ENCODE results near the gene KCNS1.

KCNS1 gene

GRCh38 chr20:45114465-45115385 is 13.8 kb upstream of the KCNS1 start, which contains the start of gene WFDC5:
Gene WFDC5 (minus strand): TSS chr20:45115174. CDS start chr20:45115083, 91 bp downstream.
- TF ChIP-seq GATA2 (IDR thresholded peaks at IDR 0.05; ENCODE audit: low read depth, low read length), result no peak
- no peak for TF ChIP-seq GATA3 (IDR thresholded peaks at IDR 0.05; ENCODE audit: low read depth, low read length)

DNA sequence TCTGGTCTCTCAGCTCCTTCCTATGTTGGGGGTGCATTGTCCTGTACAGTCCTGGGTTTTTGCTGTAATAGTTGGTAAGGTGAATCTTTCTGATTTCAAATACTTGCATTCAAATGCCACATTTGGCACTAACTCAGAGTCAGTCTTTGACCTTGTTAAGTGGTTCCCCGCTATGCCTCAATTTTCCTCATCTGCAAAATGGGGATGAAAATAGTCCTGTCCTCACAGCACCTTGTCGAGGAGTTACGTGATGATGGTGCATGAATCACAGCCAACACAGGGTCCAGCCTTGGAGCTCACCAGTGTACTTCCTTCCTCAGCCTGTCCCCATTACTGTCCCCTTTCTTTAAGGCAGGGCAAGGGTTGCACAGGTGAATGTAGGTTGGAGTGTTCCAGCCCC is 12.9 kb upstream of the KCNS1 start:
- no peak for TF ChIP-seq GATA2 (IDR thresholded peaks at IDR 0.05; ENCODE audit: low read depth, low read length)
- no peak for TF ChIP-seq GATA3 (IDR thresholded peaks at IDR 0.05; ENCODE audit: low read depth, low read length)

DNA sequence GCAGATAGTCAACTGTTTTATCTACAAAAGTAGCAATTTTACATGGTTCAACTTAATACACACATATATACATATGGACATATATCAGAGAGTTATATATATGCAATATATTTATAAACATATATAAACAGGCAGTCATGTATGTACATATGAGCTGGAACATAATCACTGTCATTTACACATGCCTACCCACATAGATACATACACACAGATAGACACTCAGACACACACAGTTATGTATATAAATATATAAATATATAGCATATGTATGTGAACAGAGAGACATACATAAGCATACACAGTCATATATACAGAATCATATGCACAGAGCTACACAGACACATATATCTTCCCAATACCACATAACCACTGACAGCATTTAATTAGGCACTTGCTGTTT is 11.8 kb upstream of the KCNS1 start:
- no peak for TF ChIP-seq GATA3 (IDR thresholded peaks at IDR 0.05; ENCODE audit: low read depth, low read length)
- no peak for TF ChIP-seq GATA2 (IDR thresholded peaks at IDR 0.05; ENCODE audit: low read depth, low read length)

- TF ChIP-seq GATA2 (IDR thresholded peaks at IDR 0.05; ENCODE audit: low read depth, low read length) (no peak), GATA3 (IDR thresholded peaks at IDR 0.05; ENCODE audit: low read depth, low read length) (no peak)
These were observed 11.0 kb upstream of the KCNS1 start for GRCh38 chr20:45111799-45112471.

DNA sequence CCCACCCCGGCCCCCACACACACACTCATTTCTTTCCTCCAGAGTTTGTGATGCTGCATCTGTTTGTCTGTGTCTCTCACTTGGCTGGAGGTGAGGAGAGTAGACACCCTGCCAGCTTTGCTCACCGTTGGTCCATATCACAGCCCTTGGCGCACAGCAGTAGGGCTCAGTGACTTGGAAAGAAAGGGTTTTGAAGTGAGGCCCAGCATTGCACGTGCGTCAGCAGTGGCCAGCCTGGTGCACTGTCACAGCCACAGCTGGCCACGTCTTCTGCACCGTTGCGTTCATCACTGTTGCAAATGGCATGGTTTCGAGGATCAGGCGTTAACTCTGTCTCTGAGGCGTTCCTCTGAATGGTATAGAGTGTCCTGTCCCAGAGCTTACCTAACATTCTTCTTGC is 10.4 kb upstream of the KCNS1 start:
- TF ChIP-seq GATA2 (IDR thresholded peaks at IDR 0.05; ENCODE audit: low read depth, low read length) (no peak), GATA3 (IDR thresholded peaks at IDR 0.05; ENCODE audit: low read depth, low read length) (no peak)

DNA sequence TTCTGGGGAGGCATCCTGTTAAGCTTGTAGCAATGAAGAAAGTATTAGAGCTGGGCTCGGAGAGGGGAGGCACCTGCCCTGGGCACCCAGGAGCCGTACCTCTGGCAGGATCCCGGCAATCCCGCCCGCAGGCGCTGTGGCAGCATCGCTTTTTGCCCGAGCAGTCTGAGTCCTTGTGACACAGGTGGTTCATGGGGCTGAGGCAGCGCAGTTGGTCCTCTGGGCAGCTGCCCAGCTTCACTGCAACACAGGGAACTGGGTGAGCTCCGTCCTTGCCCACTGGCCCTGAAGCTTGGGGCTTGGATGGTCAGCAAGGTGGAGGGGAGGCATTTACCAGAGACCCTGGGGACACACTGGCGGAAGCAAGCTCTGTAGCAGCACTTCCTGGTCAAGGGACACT is 9.4 kb upstream of the KCNS1 start:
- TF ChIP-seq GATA3 (IDR thresholded peaks at IDR 0.05; ENCODE audit: low read depth, low read length) (no peak), GATA2 (IDR thresholded peaks at IDR 0.05; ENCODE audit: low read depth, low read length) (no peak)

DNA sequence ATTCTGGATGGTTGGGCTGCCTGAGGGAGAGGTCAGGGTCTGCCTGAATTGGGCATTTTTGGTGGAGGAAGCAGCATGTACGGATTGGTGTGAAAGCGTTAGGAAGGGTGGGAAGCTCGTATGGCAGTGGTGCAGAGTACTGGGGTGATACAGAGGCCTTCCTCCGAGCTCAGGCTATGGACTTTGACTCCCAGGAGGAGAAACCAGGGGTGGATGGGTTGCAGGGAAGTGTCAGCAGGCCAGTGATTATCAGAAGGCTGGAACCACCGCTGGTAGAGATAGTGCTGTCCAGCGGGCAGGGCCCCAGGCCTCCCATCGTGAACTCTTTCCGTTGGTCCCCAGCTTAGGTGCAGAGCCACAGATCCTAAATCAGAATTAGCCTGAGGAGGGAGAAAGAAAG is 8.7 kb upstream of the KCNS1 start:
- TF ChIP-seq GATA2 (IDR thresholded peaks at IDR 0.05; ENCODE audit: low read depth, low read length) (no peak), GATA3 (IDR thresholded peaks at IDR 0.05; ENCODE audit: low read depth, low read length) (no peak)

GRCh38 chr20:45105317-45105716 is 4.4 kb upstream of the KCNS1 start:
- TF ChIP-seq GATA2 (IDR thresholded peaks at IDR 0.05; ENCODE audit: low read depth, low read length) (no peak), GATA3 (IDR thresholded peaks at IDR 0.05; ENCODE audit: low read depth, low read length) (no peak)

DNA sequence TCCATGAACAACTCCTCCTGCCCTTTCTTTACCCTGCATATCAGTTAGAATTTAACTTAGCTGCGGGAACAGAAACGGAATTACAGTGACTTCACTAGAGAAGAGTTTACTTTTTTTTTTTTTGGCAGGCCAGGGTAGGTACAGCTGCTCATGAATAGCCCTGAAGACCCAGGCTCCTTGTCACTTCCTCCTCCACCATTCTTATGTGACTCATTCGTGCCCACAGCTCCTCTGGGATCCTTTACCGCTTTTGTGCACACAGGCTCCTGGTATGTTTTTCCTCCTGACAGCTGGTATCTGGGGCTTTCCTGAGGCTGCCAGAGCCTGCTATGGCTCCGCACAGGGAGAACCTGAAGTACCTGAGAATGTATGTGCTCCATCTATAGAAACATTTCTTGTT is 3.9 kb upstream of the KCNS1 start:
- TF ChIP-seq GATA2 (IDR thresholded peaks at IDR 0.05; ENCODE audit: low read depth, low read length) (no peak), GATA3 (IDR thresholded peaks at IDR 0.05; ENCODE audit: low read depth, low read length) (no peak)

DNA sequence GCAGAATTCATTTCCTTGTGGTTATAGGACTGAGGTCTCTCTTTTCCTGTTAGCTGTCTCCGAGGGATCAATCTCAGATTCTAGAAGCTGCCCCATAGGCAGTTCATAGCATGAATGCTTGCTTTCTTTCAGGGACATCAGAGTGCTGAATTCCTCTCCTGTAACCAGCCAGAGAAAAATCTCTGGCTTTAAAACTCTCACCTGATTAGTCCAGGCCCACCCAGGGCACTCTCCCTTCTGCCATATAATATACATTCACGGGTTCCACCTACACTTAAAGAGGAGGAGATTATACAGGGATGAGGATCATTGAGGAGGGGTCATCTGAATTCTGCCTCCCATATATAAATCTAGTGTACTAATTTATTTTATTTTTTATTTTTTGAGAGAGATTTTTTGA is 2.1 kb upstream of the KCNS1 start:
- no peak for TF ChIP-seq GATA3 (IDR thresholded peaks at IDR 0.05; ENCODE audit: low read depth, low read length)
- TF ChIP-seq GATA2 (IDR thresholded peaks at IDR 0.05; ENCODE audit: low read depth, low read length), result no peak

GRCh38 chr20:45101333-45101850 is 465 bp upstream of the KCNS1 start:
- TF ChIP-seq GATA3 (IDR thresholded peaks at IDR 0.05; ENCODE audit: low read depth, low read length) (no peak), GATA2 (IDR thresholded peaks at IDR 0.05; ENCODE audit: low read depth, low read length) (no peak)

DNA sequence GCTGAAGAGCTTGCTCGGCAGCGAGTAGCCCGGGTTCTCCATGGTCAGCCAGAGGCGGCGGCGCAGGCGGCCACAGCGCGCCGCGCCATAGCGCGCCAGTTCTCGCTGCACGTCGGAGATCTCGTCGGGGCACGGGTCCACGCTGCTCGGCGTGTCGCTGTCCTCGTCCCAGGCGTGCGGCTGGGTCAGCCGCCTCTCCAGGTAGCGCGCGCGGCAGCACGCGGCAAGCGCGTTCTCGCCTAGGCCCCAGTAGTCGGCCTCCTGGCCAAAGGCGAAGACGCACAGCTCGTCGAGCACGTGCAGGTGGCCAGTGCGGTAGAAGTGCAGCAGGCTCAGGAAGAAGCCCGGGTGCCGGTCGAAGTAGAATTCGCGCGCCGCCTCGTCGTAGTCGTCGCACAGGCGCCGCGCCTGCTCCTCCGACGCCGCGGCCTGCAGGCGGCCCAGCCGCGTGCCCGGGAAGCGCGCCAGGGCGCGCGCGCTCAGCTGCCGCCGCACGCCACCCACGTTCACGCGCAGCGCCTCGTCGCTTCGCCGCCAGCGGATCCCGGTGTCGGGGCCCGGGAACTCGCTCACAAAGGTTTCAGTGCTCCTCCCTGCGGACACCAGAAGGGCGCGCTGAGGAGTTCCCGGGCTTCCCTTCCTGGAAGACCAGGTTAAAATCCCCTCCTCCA is 2.7 kb downstream of the KCNS1 start:
- TF ChIP-seq GATA2 (IDR thresholded peaks at IDR 0.05; ENCODE audit: low read depth, low read length) (no peak), GATA3 (IDR thresholded peaks at IDR 0.05; ENCODE audit: low read depth, low read length) (no peak)

- TF ChIP-seq GATA2 (IDR thresholded peaks at IDR 0.05; ENCODE audit: low read depth, low read length), result no peak
- TF ChIP-seq GATA3 (IDR thresholded peaks at IDR 0.05; ENCODE audit: low read depth, low read length), result no peak
These were observed 3.3 kb downstream of the KCNS1 start for GRCh38 chr20:45097485-45098102.

GRCh38 chr20:45096781-45097180 is 4.1 kb downstream of the KCNS1 start:
- TF ChIP-seq GATA2 (IDR thresholded peaks at IDR 0.05; ENCODE audit: low read depth, low read length) (no peak), GATA3 (IDR thresholded peaks at IDR 0.05; ENCODE audit: low read depth, low read length) (no peak)

All from SH-SY5Y (cell line).